ENCODE data around the gene BOC.

BOC gene

DNA sequence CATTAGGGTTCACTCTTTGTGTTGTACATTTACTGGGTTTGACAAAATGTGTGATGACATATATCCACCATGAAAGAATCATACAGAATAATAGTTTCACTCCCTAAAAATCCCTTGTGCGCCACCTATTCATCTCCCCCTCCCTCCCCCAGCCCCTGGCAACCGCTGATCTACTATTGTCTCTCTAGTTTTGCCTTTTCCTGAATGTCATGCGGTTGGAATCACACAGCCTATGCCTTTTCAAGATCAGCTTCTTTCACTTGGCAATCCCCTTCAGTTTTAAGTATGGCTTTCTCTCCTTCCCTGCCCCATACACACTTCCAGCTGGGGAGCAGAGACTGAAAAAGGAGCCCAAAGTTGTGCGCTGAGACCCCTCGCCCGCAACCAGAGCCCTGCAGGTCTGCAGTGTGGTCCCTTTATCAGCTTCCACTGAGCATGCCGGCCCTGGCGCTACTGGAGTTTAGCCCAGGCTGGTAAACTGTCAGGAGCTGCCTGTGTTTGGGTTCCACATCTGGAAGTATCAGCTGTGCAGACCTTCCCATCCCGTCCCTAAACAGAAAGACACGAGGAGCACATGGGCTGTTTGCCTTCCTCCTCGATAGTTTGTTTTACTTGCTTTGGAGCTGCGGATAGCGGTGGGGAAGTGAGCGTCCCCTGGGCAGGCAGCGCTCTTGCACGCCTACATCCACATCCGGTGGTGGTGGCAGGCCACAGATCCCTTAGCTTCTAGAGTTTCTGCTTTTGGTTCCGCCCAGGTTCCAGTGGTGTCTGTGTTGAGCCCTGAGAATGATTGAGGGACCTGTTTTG, 12.3 kb downstream of the BOC start:
- in situ Hi-C loops (cut with HindIII; ENCODE audit: low sequenced_read_pairs) = no loop called here
- no peak overlapping the region for H3K4me3 ChIP-seq (ENCODE audit: low read depth, low read length)
- DNase-seq (ENCODE audit: low read depth, low spot score) = no peak
- TF ChIP-seq, protein P1, sequence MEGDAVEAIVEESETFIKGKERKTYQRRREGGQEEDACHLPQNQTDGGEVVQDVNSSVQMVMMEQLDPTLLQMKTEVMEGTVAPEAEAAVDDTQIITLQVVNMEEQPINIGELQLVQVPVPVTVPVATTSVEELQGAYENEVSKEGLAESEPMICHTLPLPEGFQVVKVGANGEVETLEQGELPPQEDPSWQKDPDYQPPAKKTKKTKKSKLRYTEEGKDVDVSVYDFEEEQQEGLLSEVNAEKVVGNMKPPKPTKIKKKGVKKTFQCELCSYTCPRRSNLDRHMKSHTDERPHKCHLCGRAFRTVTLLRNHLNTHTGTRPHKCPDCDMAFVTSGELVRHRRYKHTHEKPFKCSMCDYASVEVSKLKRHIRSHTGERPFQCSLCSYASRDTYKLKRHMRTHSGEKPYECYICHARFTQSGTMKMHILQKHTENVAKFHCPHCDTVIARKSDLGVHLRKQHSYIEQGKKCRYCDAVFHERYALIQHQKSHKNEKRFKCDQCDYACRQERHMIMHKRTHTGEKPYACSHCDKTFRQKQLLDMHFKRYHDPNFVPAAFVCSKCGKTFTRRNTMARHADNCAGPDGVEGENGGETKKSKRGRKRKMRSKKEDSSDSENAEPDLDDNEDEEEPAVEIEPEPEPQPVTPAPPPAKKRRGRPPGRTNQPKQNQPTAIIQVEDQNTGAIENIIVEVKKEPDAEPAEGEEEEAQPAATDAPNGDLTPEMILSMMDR (IDR thresholded peaks at IDR 0.05; ENCODE audit: low read depth, low read length) = no peak

GRCh38 chr3:113225286-113225685, 13.9 kb downstream of the BOC start:
- in situ Hi-C loops (cut with HindIII; ENCODE audit: low sequenced_read_pairs) = no loop called here
- TF ChIP-seq, protein P1 (IDR thresholded peaks at IDR 0.05; ENCODE audit: low read depth, low read length) = no peak
- no peak overlapping the region for H3K4me3 ChIP-seq (ENCODE audit: low read depth, low read length)
- no peak for DNase-seq (ENCODE audit: low read depth, low spot score)

DNA sequence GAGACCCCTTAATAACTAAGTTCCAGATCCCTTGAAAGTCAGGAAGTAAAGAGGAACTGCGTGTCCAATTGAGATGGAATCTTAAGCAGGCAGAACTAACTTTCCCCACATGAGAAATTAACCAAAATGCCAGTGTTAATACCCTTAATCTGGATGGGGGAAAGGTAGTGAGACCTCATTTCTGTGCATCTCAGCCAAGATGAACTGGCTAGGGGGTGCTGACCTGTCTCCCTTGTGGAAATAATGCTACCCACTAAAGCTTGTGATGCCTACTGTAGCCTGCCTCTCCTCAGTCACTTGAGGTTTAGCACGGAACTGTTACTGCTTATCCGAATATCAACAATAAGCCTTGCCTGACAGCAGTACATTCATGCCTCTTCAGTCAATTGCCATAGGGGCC, 15.1 kb downstream of the BOC start:
- H3K4me3 ChIP-seq (ENCODE audit: low read depth, low read length) = no peak overlapping the region
- in situ Hi-C loops (cut with HindIII; ENCODE audit: low sequenced_read_pairs) = no loop called here
- TF ChIP-seq, protein P1 (IDR thresholded peaks at IDR 0.05; ENCODE audit: low read depth, low read length) = no peak
- no peak for DNase-seq (ENCODE audit: low read depth, low spot score)

DNA sequence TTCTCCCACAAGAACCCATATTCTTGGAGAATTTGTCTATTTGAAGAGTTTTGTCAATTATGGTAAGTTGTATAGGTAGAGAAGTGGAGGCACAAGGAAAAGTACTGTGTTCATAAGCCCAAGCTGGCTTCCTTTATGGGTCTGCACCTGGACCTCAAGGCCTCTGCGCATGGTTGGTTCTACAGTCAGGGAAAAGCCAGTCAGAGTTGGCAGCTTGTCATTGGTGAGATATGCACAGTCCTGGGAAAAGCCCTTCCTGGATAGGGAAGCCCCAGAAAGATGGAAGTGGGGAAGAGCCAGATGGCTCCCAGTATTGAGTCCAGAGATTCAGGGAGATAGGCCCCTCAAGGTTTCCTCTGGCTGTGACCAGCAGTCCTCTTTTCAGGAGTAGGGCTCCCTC, 15.8 kb downstream of the BOC start:
- H3K4me3 ChIP-seq (ENCODE audit: low read depth, low read length) = no peak overlapping the region
- in situ Hi-C loops (cut with HindIII; ENCODE audit: low sequenced_read_pairs) = no loop called here
- TF ChIP-seq, protein P1 (IDR thresholded peaks at IDR 0.05; ENCODE audit: low read depth, low read length) = no peak
- no peak for DNase-seq (ENCODE audit: low read depth, low spot score)

DNA sequence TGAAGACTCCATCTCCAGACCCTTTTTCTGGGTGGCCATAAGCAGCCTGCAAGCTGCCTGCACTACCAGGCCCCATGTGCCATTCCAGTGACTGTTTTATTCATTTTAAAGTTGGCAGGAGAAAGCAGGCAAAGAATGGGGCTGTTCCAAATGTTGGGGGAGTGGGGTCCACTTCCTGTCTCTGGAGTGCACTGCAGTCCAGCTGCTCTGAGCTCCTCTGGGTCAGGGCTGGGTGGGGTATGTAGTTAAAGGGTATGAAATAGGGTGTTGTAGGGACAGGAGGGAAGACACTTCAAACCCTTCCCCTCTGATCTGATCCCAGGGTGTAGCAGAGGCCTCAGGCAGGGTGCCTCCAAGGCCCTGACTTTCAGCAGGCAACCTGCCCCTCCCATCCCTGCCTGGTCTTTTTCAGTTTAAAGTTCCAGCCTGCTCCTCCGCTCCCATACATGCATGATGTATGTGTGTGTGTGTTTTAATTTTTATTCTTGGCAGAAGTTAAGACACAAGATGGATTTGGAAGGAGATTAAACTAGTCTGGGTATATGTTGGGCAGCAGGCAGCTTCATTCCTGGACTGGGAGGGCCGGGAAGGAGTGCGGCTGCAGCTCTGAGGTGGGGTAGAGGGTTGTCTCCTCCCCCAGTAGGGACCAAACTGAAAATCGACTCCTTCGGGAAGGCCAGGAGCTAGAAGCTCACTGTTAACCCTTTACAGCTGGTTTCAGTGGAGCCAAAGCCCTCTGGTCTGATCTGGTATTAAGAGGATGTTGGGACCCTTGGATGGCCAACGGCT, 17.3 kb downstream of the BOC start:
- no peak overlapping the region for H3K4me3 ChIP-seq (ENCODE audit: low read depth, low read length)
- TF ChIP-seq, protein P1 (IDR thresholded peaks at IDR 0.05; ENCODE audit: low read depth, low read length) = no peak
- in situ Hi-C loops (cut with HindIII; ENCODE audit: low sequenced_read_pairs) = no loop called here
- no peak for DNase-seq (ENCODE audit: low read depth, low spot score)

GRCh38 chr3:113231391-113231790, 20.0 kb downstream of the BOC start:
- H3K4me3 ChIP-seq (ENCODE audit: low read depth, low read length) = no peak overlapping the region
- TF ChIP-seq, protein P1 (IDR thresholded peaks at IDR 0.05; ENCODE audit: low read depth, low read length) = no peak

More at GRCh38 chr3:113231391-113231790, 20.0 kb downstream of the BOC start:
- peak; percentile 79 for DNase-seq (ENCODE audit: low read depth, low spot score)
- in situ Hi-C loops (cut with HindIII; ENCODE audit: low sequenced_read_pairs) = no loop called here
